Body of pancreas (tissue), 4 donors: ENCODE measurements around the gene SNRNP48.

Experiments used
- CTCF ChIP-seq, 7 experiments: fragments of 450-650 bp in 4 of 7; fragments of 200-600 bp in 3 of 7; sonication (generic) in 3 of 7; IDR thresholded peaks; one replicate each; pipeline ENCODE4 v1.5.1; 2016 to 2019; ENCODE audit warnings: antibody characterized with exemption in 7 of 7
- POLR2A ChIP-seq, 3 donors: fragments of 450-650 bp; IDR thresholded peaks; one replicate each; pipeline ENCODE4 v1.6.1; 2016; ENCODE audit warnings: antibody characterized with exemption in 3 of 3, mild to moderate bottlenecking in 2 of 3

- TF ChIP-seq CTCF (IDR thresholded peaks at IDR 0.05) (no peak), POLR2A (IDR thresholded peaks at IDR 0.05) (no peak)
Observed at GRCh38 chr6:7630792-7631191, 40.8 kb downstream of the SNRNP48 start.
